SJCRH30 (cell line): Measurements from ENCODE around the gene DYNLRB1. TPM values are rescaled to one million over a fixed set of nuclear protein-coding genes. Genes with fewer than 3 reads are reported as not detected.

Experiments
- DNase-seq, 2 experiments: peaks; one replicate each; pipeline ENCODE4 v3.0.0-alpha.2; 2015 to 2020
- H3K27ac ChIP-seq: fragments of 250-450 bp; sonication (Bioruptor Pico); 2 replicates; pipeline ENCODE4 v1.5.1; 2020; ENCODE audit warnings: mild to moderate bottlenecking, moderate library complexity
- H3K27me3 ChIP-seq: fragments of 250-450 bp; sonication (Bioruptor Pico); 2 replicates; pipeline ENCODE4 v1.5.1; 2020; ENCODE audit warnings: mild to moderate bottlenecking, moderate library complexity
- H3K36me3 ChIP-seq: fragments of 250-450 bp; sonication (Bioruptor Pico); 2 replicates; pipeline ENCODE4 v1.5.1; 2020; ENCODE audit warnings: mild to moderate bottlenecking, moderate library complexity
- H3K4me1 ChIP-seq: fragments of 250-450 bp; sonication (Bioruptor Pico); 2 replicates; pipeline ENCODE4 v1.5.1; 2020; ENCODE audit warnings: mild to moderate bottlenecking, moderate library complexity
- H3K4me3 ChIP-seq: fragments of 250-450 bp; sonication (Bioruptor Pico); 2 replicates; pipeline ENCODE4 v1.5.1; 2020; ENCODE audit warnings: mild to moderate bottlenecking, moderate library complexity
- H3K9me3 ChIP-seq: fragments of 250-450 bp; sonication (Bioruptor Pico); replicated peaks from 2 replicates; pipeline ENCODE4 v1.5.1; 2020; ENCODE audit warnings: mild to moderate bottlenecking, moderate library complexity
- total RNA-seq: library from RNA; depleted of rRNA; stranded (reverse); fragments of >200 nt; shearing (Covaris generic); gene quantifications from 2 replicates; pipeline ENCODE4 v1.2.3, GENCODE V29; 2014; rRNA removed

The DYNLRB1 gene
- total RNA-seq, 1 experiment from 2014 or later = 199 TPM

DNA sequence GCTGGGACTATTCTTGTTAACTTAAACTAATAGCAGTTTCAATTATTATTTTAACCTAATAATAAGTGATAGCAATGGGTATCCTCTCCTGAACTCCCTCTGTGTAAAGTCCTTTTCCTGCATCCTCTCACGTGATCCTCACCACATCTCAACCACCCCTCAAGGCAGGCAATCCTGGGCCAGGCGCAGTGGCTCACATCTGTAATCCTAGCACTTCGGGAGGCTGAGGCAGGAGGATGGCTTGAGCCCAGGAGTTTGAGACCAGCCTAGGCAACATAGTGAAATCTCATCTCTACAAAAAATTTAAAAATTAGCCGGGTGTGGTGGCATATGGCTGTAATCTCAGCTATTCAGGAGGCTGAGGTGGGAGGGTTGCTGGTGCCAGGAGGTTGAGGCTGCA lies 66.0 kb downstream of the DYNLRB1 start:
- H3K9me3 ChIP-seq = no peaks in the 10 kb centered on the region
- peaks cover 4% of the 10 kb centered on the region for H3K36me3 ChIP-seq
- DNase-seq = no peak
- no peaks in the 10 kb centered on the region for H3K4me1 ChIP-seq
- no peak overlapping the region for H3K4me3 ChIP-seq
- no peaks in the 10 kb centered on the region for H3K27me3 ChIP-seq
- H3K27ac ChIP-seq = no peak overlapping the region

DNA sequence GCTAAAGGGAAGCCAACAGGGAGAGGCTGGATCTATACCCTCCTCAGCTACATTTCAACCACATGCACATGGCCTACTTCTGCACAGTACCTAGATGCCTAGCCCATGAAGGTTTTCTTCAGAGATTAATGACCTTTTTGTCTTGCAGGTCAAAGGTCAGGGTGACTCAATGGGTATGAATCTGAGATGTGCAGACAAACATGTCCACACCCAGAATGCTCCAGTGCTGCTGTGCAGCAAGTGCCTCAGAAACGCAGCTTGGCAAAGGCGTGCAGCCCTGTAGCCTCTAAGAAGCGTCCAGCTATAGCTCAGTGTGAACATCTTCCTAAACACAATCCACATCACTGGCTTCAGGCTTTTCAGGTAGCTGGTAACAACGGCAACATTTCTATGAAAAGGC lies 66.7 kb downstream of the DYNLRB1 start:
- H3K27me3 ChIP-seq = no peaks in the 10 kb centered on the region
- H3K9me3 ChIP-seq = no peaks in the 10 kb centered on the region
- no peak overlapping the region for H3K4me3 ChIP-seq
- DNase-seq = no peak
- no peak overlapping the region for H3K27ac ChIP-seq
- H3K36me3 ChIP-seq = peaks cover 10% of the 10 kb centered on the region
- H3K4me1 ChIP-seq = no peaks in the 10 kb centered on the region

DNA sequence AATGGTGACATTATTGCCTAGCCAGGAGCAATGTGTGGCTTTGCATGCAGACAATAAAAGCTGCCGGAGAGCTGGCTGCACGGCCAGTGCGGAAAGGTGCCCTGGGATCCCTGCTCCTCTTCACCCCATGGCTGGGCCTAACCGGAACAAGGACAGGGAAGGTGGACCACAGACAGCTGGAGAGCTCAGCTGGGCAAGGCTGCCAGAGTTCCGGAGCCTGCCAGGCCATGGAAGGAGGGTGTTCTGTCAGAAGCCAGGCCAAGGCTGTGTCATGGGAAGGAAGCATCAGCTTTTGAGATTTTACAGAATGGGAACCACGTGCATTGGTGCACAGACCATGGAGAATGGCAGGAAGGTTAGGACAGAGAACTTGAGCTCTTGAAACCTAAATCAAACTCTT lies 67.3 kb downstream of the DYNLRB1 start:
- no peak overlapping the region for H3K4me3 ChIP-seq
- H3K36me3 ChIP-seq = peaks cover 10% of the 10 kb centered on the region
- H3K9me3 ChIP-seq = no peaks in the 10 kb centered on the region
- no peak overlapping the region for H3K27ac ChIP-seq
- H3K4me1 ChIP-seq = no peaks in the 10 kb centered on the region
- H3K27me3 ChIP-seq = no peaks in the 10 kb centered on the region
- DNase-seq = no peak

- Histone ChIP-seq H3K27me3 (no peaks in the 10 kb centered on the region), H3K36me3 (peaks cover 10% of the 10 kb centered on the region), H3K9me3 (no peaks in the 10 kb centered on the region), H3K27ac (no peak overlapping the region), H3K4me1 (no peaks in the 10 kb centered on the region), H3K4me3 (no peak overlapping the region)
- DNase-seq = no peak
These were observed 68.8 kb downstream of the DYNLRB1 start for GRCh38 chr20:34585019-34585418.

GRCh38 chr20:34586488-34587163 lies 70.4 kb downstream of the DYNLRB1 start:
- H3K36me3 ChIP-seq = peaks cover 10% of the 10 kb centered on the region
- H3K4me3 ChIP-seq = no peak overlapping the region
- no peaks in the 10 kb centered on the region for H3K9me3 ChIP-seq
- no peaks in the 10 kb centered on the region for H3K4me1 ChIP-seq
- DNase-seq = no peak
- no peak overlapping the region for H3K27ac ChIP-seq
- no peaks in the 10 kb centered on the region for H3K27me3 ChIP-seq

Other genes starting within 250 kb of the DYNLRB1 start
- gene AHCY, start 213.1 kb upstream of the DYNLRB1 start, total RNA-seq = 240 and 251 TPM in 2 replicates
- gene ITCH, start 153.1 kb upstream of the DYNLRB1 start, total RNA-seq = 89.5 and 91.1 TPM in 2 replicates
- gene MAP1LC3A, start 42.3 kb downstream of the DYNLRB1 start, total RNA-seq = 0.10 and 0.23 TPM in 2 replicates
- 48.2 and 50.5 TPM in 2 replicates for gene PIGU, start 160.7 kb downstream of the DYNLRB1 start, total RNA-seq
- 4.9 and 5.8 TPM in 2 replicates for gene TP53INP2, start 187.9 kb downstream of the DYNLRB1 start, total RNA-seq